ENCODE data around the gene FGFBP3.

Gene FGFBP3

GRCh38 chr10:91893051-91893450 lies 16.2 kb downstream of the FGFBP3 start:
- H3K4me1 Mint-ChIP-seq (ENCODE audit: low read depth in 2 of 2) = peaks cover under 1% of the 10 kb centered on the region in 2 donors
- H3K27ac Mint-ChIP-seq = no peak overlapping the region
- ATAC-seq (replicated peaks) (no peak), DNase-seq (no peak)
- peaks cover 3% of the 10 kb centered on the region for H3K36me3 Mint-ChIP-seq (ENCODE audit: insufficient read depth)
- H3K9me3 Mint-ChIP-seq = no peaks in the 10 kb centered on the region
- H3K4me3 Mint-ChIP-seq = no peak overlapping the region
- H3K27me3 Mint-ChIP-seq = peaks cover 11 to 33% of the 10 kb centered on the region in 2 donors

DNA sequence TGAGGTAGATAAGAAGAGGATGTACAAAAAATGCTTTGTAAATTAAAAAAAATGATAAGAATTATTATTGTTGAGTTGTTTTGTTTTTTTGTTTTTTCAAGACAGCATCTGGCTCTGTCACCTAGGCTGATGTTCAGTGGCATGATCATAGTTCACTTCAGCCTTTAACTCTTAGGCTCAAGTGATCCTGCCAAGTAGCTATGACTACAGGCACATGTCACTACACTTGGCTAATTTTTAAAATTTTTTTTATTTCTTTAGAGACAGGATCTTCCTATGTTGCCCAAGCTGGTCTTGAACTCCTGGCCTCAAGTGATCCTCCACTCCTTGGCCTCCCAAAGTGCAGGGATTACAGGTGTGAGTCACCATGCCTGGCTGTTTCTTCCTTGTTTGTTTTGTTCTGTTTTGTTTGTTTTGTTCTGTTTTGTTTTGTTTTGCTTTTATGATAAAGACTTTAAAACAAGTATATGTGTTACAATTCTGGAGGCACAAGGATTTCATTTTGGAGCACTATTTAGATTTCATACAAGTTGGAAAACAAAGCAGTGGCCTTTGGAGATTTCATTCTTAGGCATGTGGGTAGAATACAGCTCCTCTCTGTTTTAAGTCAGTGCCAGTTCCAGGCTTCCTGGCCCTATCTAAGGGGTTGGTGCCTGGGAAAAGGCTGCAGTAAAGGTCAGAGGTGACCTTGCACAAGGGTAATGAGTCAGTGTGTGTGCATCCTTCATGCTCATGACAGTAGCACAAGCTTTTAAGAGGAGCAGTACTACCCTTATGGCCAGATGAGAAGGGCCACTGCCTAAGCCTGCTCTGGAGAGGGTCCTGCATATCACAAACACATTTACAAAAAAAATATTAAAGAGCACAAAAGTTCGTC lies 17.9 kb downstream of the FGFBP3 start:
- Mint-ChIP-seq H3K27me3 (peaks cover 11 to 18% of the 10 kb centered on the region in 2 donors), H3K4me1 (ENCODE audit: low read depth in 2 of 2) (peaks cover 7% of the 10 kb centered on the region in 2 donors), H3K4me3 (no peak overlapping the region), H3K27ac (no peak overlapping the region), H3K9me3 (no peaks in the 10 kb centered on the region), H3K36me3 (ENCODE audit: insufficient read depth) (peaks cover 3% of the 10 kb centered on the region)
- DNase-seq = no peak
- ATAC-seq (replicated peaks) = no peak

DNA sequence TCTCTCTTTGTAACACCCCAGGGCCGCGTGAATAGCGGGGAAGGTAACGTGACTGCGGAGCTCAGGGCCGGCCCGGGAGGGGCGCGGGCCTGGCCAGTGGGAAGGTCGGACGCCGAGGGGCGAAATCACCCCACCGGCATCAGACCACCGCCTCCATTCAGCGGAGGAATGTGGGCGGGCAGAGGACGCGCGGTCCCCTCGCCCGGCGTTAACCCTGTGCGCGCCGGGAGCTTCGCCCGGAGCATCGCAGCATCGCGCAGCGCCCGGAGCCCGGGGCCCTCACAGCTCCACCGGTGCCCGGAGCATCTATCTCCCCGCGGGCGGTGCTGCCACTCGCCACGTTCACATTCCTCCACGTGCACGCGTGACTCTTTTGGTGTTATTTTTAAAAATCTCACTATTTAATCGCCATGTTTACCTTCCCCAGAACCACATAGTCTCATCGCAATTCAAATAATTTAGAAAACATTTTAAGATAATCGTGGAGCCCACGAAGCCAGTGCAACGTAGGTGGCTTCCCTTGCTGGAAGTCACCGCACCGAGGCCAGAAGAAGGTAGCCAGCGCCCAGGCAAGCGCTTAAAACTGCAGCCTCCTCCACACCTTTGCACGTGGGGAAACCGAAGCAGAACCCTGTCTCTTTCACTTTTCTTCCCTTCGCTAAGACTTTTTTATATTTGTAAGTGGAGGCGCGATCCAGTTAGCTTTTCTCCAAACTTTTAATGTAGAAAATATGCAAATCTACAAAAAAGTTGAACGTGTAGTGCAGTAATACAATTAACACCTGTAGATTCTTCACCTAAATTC lies 21.8 kb downstream of the FGFBP3 start:
- DNase-seq = peak; percentile 3 to 12 (median 7)
- peak; percentile 76 for ATAC-seq (replicated peaks)
- Mint-ChIP-seq H3K9me3 (no peaks in the 10 kb centered on the region), H3K27me3 (peaks cover 11 to 15% of the 10 kb centered on the region in 2 donors), H3K27ac (peak overlapping the region; percentile 25 to 77), H3K36me3 (ENCODE audit: insufficient read depth) (no peaks in the 10 kb centered on the region), H3K4me3 (peak overlapping the region; percentile 88 to 98), H3K4me1 (ENCODE audit: low read depth in 2 of 2) (peaks cover 7% of the 10 kb centered on the region in 2 donors)

- Mint-ChIP-seq H3K9me3 (no peaks in the 10 kb centered on the region), H3K27me3 (peaks cover 11 to 15% of the 10 kb centered on the region in 2 donors), H3K4me3 (peak overlapping the region; percentile 88 to 98), H3K4me1 (ENCODE audit: low read depth in 2 of 2) (peaks cover 7% of the 10 kb centered on the region in 2 donors), H3K27ac (peak overlapping the region in 1 of 2 donors; percentile 25), H3K36me3 (ENCODE audit: insufficient read depth) (no peaks in the 10 kb centered on the region)
- ATAC-seq (replicated peaks) (no peak), DNase-seq (no peak)
Measured at GRCh38 chr10:91886954-91887271, 22.4 kb downstream of the FGFBP3 start.

GRCh38 chr10:91885362-91886079 lies 23.8 kb downstream of the FGFBP3 start:
- Mint-ChIP-seq H3K9me3 (no peaks in the 10 kb centered on the region), H3K4me1 (ENCODE audit: low read depth in 2 of 2) (peaks cover 7% of the 10 kb centered on the region in 2 donors), H3K27me3 (peaks cover 6 to 10% of the 10 kb centered on the region in 2 donors), H3K27ac (no peak overlapping the region), H3K4me3 (no peak overlapping the region), H3K36me3 (ENCODE audit: insufficient read depth) (no peaks in the 10 kb centered on the region)
- ATAC-seq (replicated peaks) (no peak), DNase-seq (no peak)

DNA sequence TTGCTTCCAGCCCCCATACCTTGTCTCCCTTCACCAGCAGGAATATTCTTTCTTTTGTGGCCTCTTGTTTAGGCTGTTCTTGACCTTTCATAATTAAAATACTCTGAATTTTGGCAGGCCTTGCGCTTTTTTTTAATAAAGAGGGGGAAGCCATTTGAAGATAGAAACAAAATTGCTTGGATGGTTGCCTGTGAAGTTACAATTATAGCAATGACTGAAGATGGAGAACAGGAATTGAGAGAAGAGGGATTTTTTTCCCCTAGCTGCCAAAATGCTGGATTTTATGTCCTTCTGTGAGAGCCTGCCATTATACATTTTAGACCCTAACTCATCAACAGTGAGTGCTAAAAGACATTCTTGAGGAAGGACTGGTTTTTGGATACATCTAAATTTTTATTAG lies 24.8 kb downstream of the FGFBP3 start:
- no peak overlapping the region for H3K4me3 Mint-ChIP-seq
- H3K4me1 Mint-ChIP-seq (ENCODE audit: low read depth in 2 of 2) = peaks cover 7% of the 10 kb centered on the region in 2 donors
- no peaks in the 10 kb centered on the region for H3K9me3 Mint-ChIP-seq
- H3K36me3 Mint-ChIP-seq (ENCODE audit: insufficient read depth) = no peaks in the 10 kb centered on the region
- DNase-seq (no peak), ATAC-seq (replicated peaks) (no peak)
- H3K27me3 Mint-ChIP-seq = peaks cover 5 to 6% of the 10 kb centered on the region in 2 donors
- no peak overlapping the region for H3K27ac Mint-ChIP-seq

DNA sequence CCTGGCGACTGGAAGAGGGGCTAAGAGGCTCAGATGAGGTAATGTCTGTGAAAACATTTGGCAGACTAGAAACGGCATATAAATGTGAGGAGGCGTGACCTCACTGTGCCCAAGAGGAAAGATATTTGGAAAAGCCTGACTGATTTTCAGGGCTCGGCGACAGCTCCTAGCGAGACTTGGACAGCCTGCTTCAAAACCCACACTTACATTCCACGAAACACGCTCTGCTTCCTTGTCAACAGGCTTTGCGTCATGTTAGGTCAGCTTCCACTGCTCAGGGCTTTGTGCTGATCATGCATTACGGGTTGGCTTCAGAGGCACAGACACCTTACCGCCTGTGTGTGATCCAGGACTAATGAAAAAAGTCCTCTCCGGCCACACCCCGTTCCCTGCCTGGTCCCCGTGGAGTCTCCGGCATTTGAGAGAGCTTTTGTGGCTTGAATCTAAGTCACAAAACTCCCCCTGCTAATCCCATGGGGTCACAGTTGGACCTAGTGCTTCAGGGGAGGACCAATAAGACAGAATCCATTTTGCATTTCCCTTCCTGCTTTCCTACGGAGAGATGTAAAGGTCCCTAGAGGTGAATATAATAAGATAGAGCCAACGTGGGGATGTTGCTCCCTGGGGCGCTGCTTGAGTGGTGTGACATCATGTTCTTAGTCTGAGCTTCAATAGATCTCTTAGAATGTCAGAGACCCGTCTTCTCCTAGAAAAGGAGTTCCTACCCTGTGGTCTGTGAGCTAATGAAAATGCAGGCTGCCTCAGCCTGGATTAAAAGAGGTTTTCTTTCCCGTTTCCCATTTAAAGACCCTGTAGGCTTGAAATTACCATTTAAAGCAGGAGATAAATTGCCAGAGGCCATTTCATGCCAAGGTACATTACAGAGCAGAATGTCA lies 25.5 kb downstream of the FGFBP3 start:
- Mint-ChIP-seq H3K4me1 (ENCODE audit: low read depth in 2 of 2) (peaks cover 7% of the 10 kb centered on the region in 2 donors), H3K4me3 (no peak overlapping the region), H3K36me3 (ENCODE audit: insufficient read depth) (no peaks in the 10 kb centered on the region), H3K9me3 (no peaks in the 10 kb centered on the region), H3K27me3 (no peaks in the 10 kb centered on the region), H3K27ac (no peak overlapping the region)
- DNase-seq (no peak), ATAC-seq (replicated peaks) (no peak)

GRCh38 chr10:91880310-91880709 lies 29.0 kb downstream of the FGFBP3 start:
- Mint-ChIP-seq H3K4me3 (no peak overlapping the region), H3K36me3 (ENCODE audit: insufficient read depth) (no peaks in the 10 kb centered on the region), H3K4me1 (ENCODE audit: low read depth in 2 of 2) (no peaks in the 10 kb centered on the region), H3K27me3 (no peaks in the 10 kb centered on the region), H3K27ac (no peak overlapping the region), H3K9me3 (no peaks in the 10 kb centered on the region)
- ATAC-seq (replicated peaks) (no peak), DNase-seq (no peak)

- no peaks in the 10 kb centered on the region for H3K36me3 Mint-ChIP-seq (ENCODE audit: insufficient read depth)
- no peaks in the 10 kb centered on the region for H3K27me3 Mint-ChIP-seq
- no peak overlapping the region for H3K4me3 Mint-ChIP-seq
- no peak for DNase-seq
- ATAC-seq (replicated peaks) = no peak
- H3K4me1 Mint-ChIP-seq (ENCODE audit: low read depth in 2 of 2) = no peaks in the 10 kb centered on the region
- no peak overlapping the region for H3K27ac Mint-ChIP-seq
- no peaks in the 10 kb centered on the region for H3K9me3 Mint-ChIP-seq
Measured at GRCh38 chr10:91879515-91880170, 29.6 kb downstream of the FGFBP3 start.

DNA sequence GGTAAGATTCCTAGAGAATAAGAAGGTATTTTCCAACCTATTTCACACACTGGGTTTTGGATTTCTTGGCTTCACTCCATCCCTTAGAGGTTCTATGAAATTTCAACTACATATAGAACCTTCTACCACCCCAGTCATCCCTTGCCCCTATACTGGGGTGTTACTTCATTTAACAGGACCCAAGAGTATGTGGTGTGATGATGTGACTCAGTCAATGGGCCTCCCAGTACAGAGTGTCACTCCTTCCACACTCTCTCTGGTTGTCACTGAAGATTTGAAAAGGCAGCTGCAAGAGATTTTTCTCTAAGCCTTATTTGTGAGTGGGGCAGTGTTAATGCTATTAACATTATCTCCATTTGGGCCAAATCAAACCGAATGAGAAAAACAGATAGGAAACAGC lies 33.5 kb downstream of the FGFBP3 start:
- Mint-ChIP-seq H3K36me3 (ENCODE audit: insufficient read depth) (peaks cover 3% of the 10 kb centered on the region), H3K4me3 (no peak overlapping the region), H3K27me3 (no peaks in the 10 kb centered on the region), H3K9me3 (no peaks in the 10 kb centered on the region), H3K27ac (no peak overlapping the region), H3K4me1 (ENCODE audit: low read depth in 2 of 2) (no peaks in the 10 kb centered on the region)
- ATAC-seq (replicated peaks) (no peak), DNase-seq (no peak)

- Mint-ChIP-seq H3K9me3 (no peaks in the 10 kb centered on the region), H3K4me1 (ENCODE audit: low read depth in 2 of 2) (no peaks in the 10 kb centered on the region), H3K27ac (no peak overlapping the region), H3K27me3 (no peaks in the 10 kb centered on the region), H3K36me3 (ENCODE audit: insufficient read depth) (peaks cover 3% of the 10 kb centered on the region), H3K4me3 (no peak overlapping the region)
- no peak for ATAC-seq (replicated peaks)
- DNase-seq = no peak
Measured at GRCh38 chr10:91875156-91875555, 34.1 kb downstream of the FGFBP3 start.

GRCh38 chr10:91865562-91866081 lies 43.7 kb downstream of the FGFBP3 start:
- peaks cover 31% of the 10 kb centered on the region for H3K36me3 Mint-ChIP-seq (ENCODE audit: insufficient read depth)

More at GRCh38 chr10:91865562-91866081, 43.7 kb downstream of the FGFBP3 start:
- Mint-ChIP-seq H3K27ac (no peak overlapping the region), H3K9me3 (no peaks in the 10 kb centered on the region), H3K27me3 (no peaks in the 10 kb centered on the region), H3K4me3 (no peak overlapping the region), H3K4me1 (ENCODE audit: low read depth in 2 of 2) (no peaks in the 10 kb centered on the region)
- no peak for ATAC-seq (replicated peaks)
- no peak for DNase-seq

Data from effector memory CD8-positive, alpha-beta T cell (primary cell).